Psoas muscle (tissue), 8 donors: Measurements from ENCODE around the gene SMARCAD1. TPM values are rescaled to one million over a fixed set of nuclear protein-coding genes. Genes with fewer than 3 reads are reported as not detected.
A peak's percentile ranks its signal among the peaks of the same experiment; 100 is the strongest.

Experiments
- ATAC-seq, 4 donors: fragments of 200-7000 bp; cut with Tn5 transposase; one replicate each; pipeline ENCODE4 v1.9.1; 2020; ENCODE audit warnings: moderate library complexity in 3 of 4, mild to moderate bottlenecking in 2 of 4
- DNase-seq, 2 donors: peaks; one replicate each; pipeline ENCODE4 v3.0.0-alpha.2; 2020
- H3K27ac ChIP-seq: fragments of 200-600 bp; one replicate; pipeline ENCODE4 v1.8.0; 2022
- H3K27me3 ChIP-seq, 3 donors: fragments of 200-600 bp in 1 of 3; one replicate each; pipeline versions ENCODE4 v1.6.1 to v1.8.0; 2013 to 2022; ENCODE audit warnings: low read length in 2 of 3, mild to moderate bottlenecking in 2 of 3, moderate library complexity in 1 of 3; ENCODE audit not compliant: insufficient read depth in 3 of 3
- H3K36me3 ChIP-seq, 2 donors: fragments of 200-600 bp in 1 of 2; one replicate each; pipeline versions ENCODE4 v1.6.1 to v1.8.0; 2013 to 2022; ENCODE audit warnings: low read depth in 1 of 2, mild to moderate bottlenecking in 1 of 2, moderate library complexity in 1 of 2; ENCODE audit not compliant: insufficient read depth in 1 of 2
- H3K4me1 ChIP-seq: fragments of 200-600 bp; one replicate; pipeline ENCODE4 v1.8.0; 2022
- H3K4me3 ChIP-seq: fragments of 200-600 bp; one replicate; pipeline ENCODE4 v1.8.0; 2022; ENCODE audit warnings: mild to moderate bottlenecking
- H3K9me3 ChIP-seq: fragments of 200-600 bp; one replicate; pipeline ENCODE4 v1.8.0; 2022
- CTCF ChIP-seq: fragments of 200-600 bp; IDR thresholded peaks from one replicate; pipeline ENCODE4 v1.8.0; 2022; ENCODE audit warnings: antibody characterized with exemption
- WGBS, 3 donors: extraction: QIAGEN DNeasy Blood & Tissue Kit; methylation state at CpG; one replicate each; pipeline versions ENCODE4 v1.1.6 to v1.1.7; 2013; 5-methylcytosine and 5-hydroxymethylcytosine counted together
- intact Hi-C, 2 donors: fragments of 100-400 bp; cut with DNase I; formaldehyde crosslinking; loops; one replicate each; pipeline versions ENCODE4 v1.11.0 to v1.14.2; 2022
- polyA plus RNA-seq, 3 donors: library from polyadenylated mRNA; stranded (reverse); fragments of 200-250 nt; gene quantifications; one replicate each; pipeline ENCODE4 v1.2.3, GENCODE V29; 2013
- total RNA-seq, 4 donors: library from RNA; stranded (reverse); fragmentation: NEBNext Ultra II Directional in 2 of 4; extraction: Animal tissue kit (Norgen Biotek cat#: 25700) in 2 of 4; gene quantifications; one replicate each; pipeline versions ENCODE4 v1.2.1 to v1.2.4, GENCODE V29; 2021 to 2023
- donor health status: healthy with polysubstance abuse.
- donor health status: DM: no; HTN: no; CAD: no; lungs with moderate emphysema.
- donor health status: Bipolar disorder and iron deficiency.
- donor health status: healthy.
- donor health status: DM: yes; HTN: yes; CAD: no.
- donor health status: DM: no; HTN: no; CAD: no.
- donor health status: DM: no; HTN: no; CAD: no.
- donor health status: DM: yes; HTN: yes; CAD: no.

SMARCAD1 gene
- total and polyA plus RNA-seq, 7 donors, result 5.0 to 10.5 (median 8.1) TPM

GRCh38 chr4:94208266-94208665, 601 bp downstream of the SMARCAD1 start:
- WGBS, 3 donors, result 12 to 14% (median 12%) methylated on average over 5 of the region's 5 CpGs
- Histone ChIP-seq H3K27me3 (peaks cover 0 to 2% (median 0%) of the 10 kb centered on the region in 3 donors), H3K27ac (peak overlapping the region; percentile 96), H3K9me3 (no peaks in the 10 kb centered on the region), H3K36me3 (peaks cover 0 to 48% of the 10 kb centered on the region in 2 donors), H3K4me1 (peaks cover 18% of the 10 kb centered on the region), H3K4me3 (peak overlapping the region; percentile 87)
- no peak for TF ChIP-seq CTCF
- intact Hi-C loops, result no loop called here
- DNase-seq (no peak), ATAC-seq (peak in 1 of 4 donors; percentile 2)

GRCh38 chr4:94208918-94209317, 1.3 kb downstream of the SMARCAD1 start:
- no peaks in the 10 kb centered on the region for H3K9me3 ChIP-seq
- peaks cover 18% of the 10 kb centered on the region for H3K4me1 ChIP-seq
- intact Hi-C loops, result no loop called here
- no peak for TF ChIP-seq CTCF
- H3K36me3 ChIP-seq, result peaks cover 0 to 54% of the 10 kb centered on the region in 2 donors
- no peak overlapping the region for H3K27ac ChIP-seq
- H3K4me3 ChIP-seq, result peak overlapping the region; percentile 87
- no peak for DNase-seq
- no peaks in the 10 kb centered on the region for H3K27me3 ChIP-seq
- WGBS, 3 donors, result 62 to 76% (median 69%) methylated on average over 1 of the region's 1 CpG
- no peak for ATAC-seq

- no peak for DNase-seq
- no peak for TF ChIP-seq CTCF
- H3K36me3 ChIP-seq, result peaks cover 0 to 77% of the 10 kb centered on the region in 2 donors
- no peak for ATAC-seq
- peaks cover 18% of the 10 kb centered on the region for H3K4me1 ChIP-seq
- H3K27me3 ChIP-seq, result no peaks in the 10 kb centered on the region
- intact Hi-C loops, result no loop called here
- H3K27ac ChIP-seq, result no peak overlapping the region
- H3K4me3 ChIP-seq, result no peak overlapping the region
- WGBS, 3 donors, result 47 to 97% (median 70%) methylated on average over 2 of the region's 2 CpGs
- H3K9me3 ChIP-seq, result no peaks in the 10 kb centered on the region
Measured at GRCh38 chr4:94211861-94212260, 4.2 kb downstream of the SMARCAD1 start.

- Histone ChIP-seq H3K4me1 (peaks cover 2% of the 10 kb centered on the region), H3K27me3 (no peaks in the 10 kb centered on the region), H3K9me3 (no peaks in the 10 kb centered on the region), H3K36me3 (peaks cover 0 to 87% of the 10 kb centered on the region in 2 donors), H3K4me3 (no peak overlapping the region), H3K27ac (no peak overlapping the region)
- intact Hi-C loops, result no loop called here
- DNase-seq (no peak), ATAC-seq (no peak)
- no peak for TF ChIP-seq CTCF
- 80 to 95% (median 82%) methylated on average over 5 of the region's 5 CpGs for WGBS, 3 donors
Measured at GRCh38 chr4:94214703-94215319, 7.1 kb downstream of the SMARCAD1 start.

GRCh38 chr4:94216394-94216793, 8.7 kb downstream of the SMARCAD1 start:
- Histone ChIP-seq H3K27ac (no peak overlapping the region), H3K36me3 (peaks cover 0 to 83% of the 10 kb centered on the region in 2 donors), H3K4me3 (no peak overlapping the region), H3K9me3 (no peaks in the 10 kb centered on the region), H3K4me1 (no peaks in the 10 kb centered on the region), H3K27me3 (no peaks in the 10 kb centered on the region)
- no peak for TF ChIP-seq CTCF
- intact Hi-C loops, result no loop called here
- DNase-seq, result no peak
- WGBS, 3 donors, result 93 to 97% (median 97%) methylated on average over 3 of the region's 3 CpGs
- no peak for ATAC-seq
